WERI-Rb-1 (cell line): ENCODE data around the gene GATB.

Source experiments
- DNase-seq: peaks from one replicate; pipeline ENCODE4 v3.0.0-alpha.2; 2020
- H3K27ac ChIP-seq: fragments of 250-450 bp; sonication (Bioruptor Pico); 2 replicates; pipeline ENCODE4 v1.5.1; 2020; ENCODE audit warnings: mild to moderate bottlenecking, moderate library complexity
- H3K27me3 ChIP-seq: fragments of 250-450 bp; sonication (Bioruptor Pico); 2 replicates; pipeline ENCODE4 v1.5.1; 2021; ENCODE audit warnings: mild to moderate bottlenecking, low read depth, moderate library complexity; ENCODE audit not compliant: insufficient read depth, severe bottlenecking
- H3K36me3 ChIP-seq: fragments of 250-450 bp; sonication (Bioruptor Pico); 2 replicates; pipeline ENCODE4 v1.5.1; 2020; ENCODE audit warnings: mild to moderate bottlenecking, moderate library complexity
- H3K4me3 ChIP-seq: 2 replicates; pipeline ENCODE4 v1.5.1; 2011; ENCODE audit warnings: low read depth, mild to moderate bottlenecking, control low read depth, low read length
- H3K9me3 ChIP-seq: fragments of 250-450 bp; sonication (Bioruptor Pico); 2 replicates; pipeline ENCODE4 v1.5.1; 2021; ENCODE audit warnings: mild to moderate bottlenecking, moderate library complexity; ENCODE audit not compliant: severe bottlenecking
- TF ChIP-seq, protein P1 (sequence below): IDR thresholded peaks from 2 replicates; pipeline ENCODE4 v1.5.1; 2011; ENCODE audit warnings: low read depth, mild to moderate bottlenecking, control low read depth, inconsistent platforms, low read length

The GATB gene

DNA sequence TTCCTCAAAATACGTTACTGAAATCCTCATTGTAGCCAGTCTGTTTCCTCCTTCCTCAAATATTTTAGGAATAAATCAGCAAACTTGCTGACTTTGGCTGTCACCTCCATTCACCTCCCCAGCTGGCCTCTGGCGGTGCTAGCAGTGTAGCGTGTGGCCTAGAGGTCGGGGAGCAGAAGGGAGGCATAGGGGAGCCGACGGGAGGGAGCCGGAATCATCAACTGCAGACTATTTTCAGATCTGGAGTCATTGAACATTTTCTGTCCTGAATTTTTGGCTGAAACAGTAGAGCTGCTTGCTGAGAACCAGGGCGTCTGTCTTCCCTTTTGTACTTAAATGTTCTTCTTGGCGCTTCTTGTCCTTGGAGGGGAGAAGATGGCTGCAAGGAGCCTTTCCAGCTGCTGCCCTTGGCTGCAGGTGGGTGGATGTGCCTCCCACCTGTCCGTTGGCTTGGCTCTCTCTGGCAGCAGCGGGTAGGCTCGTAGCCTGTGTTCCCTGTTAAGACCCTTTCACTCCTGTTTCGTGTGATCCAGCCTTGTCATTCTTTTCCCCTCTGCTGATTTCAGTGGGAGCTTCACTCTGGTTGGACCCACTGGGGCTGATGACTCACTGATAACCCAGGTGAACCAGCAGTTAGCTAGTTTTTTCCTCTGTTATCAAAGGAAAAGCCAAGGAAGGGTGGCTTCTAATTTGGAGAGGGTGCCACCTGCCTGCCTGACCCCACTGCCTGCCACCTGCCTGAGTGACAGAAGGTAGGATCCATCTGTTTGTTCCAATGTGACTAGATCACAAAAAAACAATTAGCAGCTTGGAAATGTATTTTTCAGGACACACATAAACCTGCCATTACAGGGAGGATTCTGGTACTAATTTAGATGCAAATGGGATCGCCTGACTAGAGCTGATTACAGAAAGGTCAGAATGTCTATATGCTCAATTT is 135.9 kb downstream of the GATB start:
- no peaks in the 10 kb centered on the region for H3K36me3 ChIP-seq
- no peak overlapping the region for H3K27ac ChIP-seq
- H3K4me3 ChIP-seq, result no peak overlapping the region
- DNase-seq, result no peak
- H3K27me3 ChIP-seq, result no peaks in the 10 kb centered on the region
- TF ChIP-seq, protein P1, sequence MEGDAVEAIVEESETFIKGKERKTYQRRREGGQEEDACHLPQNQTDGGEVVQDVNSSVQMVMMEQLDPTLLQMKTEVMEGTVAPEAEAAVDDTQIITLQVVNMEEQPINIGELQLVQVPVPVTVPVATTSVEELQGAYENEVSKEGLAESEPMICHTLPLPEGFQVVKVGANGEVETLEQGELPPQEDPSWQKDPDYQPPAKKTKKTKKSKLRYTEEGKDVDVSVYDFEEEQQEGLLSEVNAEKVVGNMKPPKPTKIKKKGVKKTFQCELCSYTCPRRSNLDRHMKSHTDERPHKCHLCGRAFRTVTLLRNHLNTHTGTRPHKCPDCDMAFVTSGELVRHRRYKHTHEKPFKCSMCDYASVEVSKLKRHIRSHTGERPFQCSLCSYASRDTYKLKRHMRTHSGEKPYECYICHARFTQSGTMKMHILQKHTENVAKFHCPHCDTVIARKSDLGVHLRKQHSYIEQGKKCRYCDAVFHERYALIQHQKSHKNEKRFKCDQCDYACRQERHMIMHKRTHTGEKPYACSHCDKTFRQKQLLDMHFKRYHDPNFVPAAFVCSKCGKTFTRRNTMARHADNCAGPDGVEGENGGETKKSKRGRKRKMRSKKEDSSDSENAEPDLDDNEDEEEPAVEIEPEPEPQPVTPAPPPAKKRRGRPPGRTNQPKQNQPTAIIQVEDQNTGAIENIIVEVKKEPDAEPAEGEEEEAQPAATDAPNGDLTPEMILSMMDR, result no peak
- H3K9me3 ChIP-seq, result no peaks in the 10 kb centered on the region
